Nephron (organoid): ENCODE data around the gene ATIC.
"Not testable (repeated sequence)": the region's sequence is repeated elsewhere in the genome, so short reads cannot be mapped to it uniquely, and the experiment has no call there.

ENCODE experiments used
- H3K27ac Mint-ChIP-seq, 3 experiments: 2 replicates each; pipeline ENCODE4 v1.8.0; 2020; ENCODE audit warnings: mixed read lengths in 3 of 3, mild to moderate bottlenecking in 2 of 3, moderate library complexity in 1 of 3
- H3K27me3 Mint-ChIP-seq: 2 replicates; pipeline ENCODE4 v1.8.0; 2021; ENCODE audit warnings: low read depth, mild to moderate bottlenecking, moderate library complexity, mixed read lengths
- H3K36me3 Mint-ChIP-seq: 2 replicates; pipeline ENCODE4 v1.8.0; 2020; ENCODE audit warnings: low read depth, mixed read lengths
- H3K4me1 Mint-ChIP-seq: 2 replicates; pipeline ENCODE4 v1.8.0; 2020; ENCODE audit warnings: mixed read lengths
- H3K4me3 Mint-ChIP-seq, 3 experiments: 2 replicates each; pipeline ENCODE4 v1.8.0; 2020; ENCODE audit warnings: mild to moderate bottlenecking in 3 of 3, mixed read lengths in 3 of 3, moderate library complexity in 2 of 3
- H3K9me3 Mint-ChIP-seq: 2 replicates; pipeline ENCODE4 v1.8.0; 2020; ENCODE audit warnings: mixed read lengths
- TF ChIP-seq, protein P1 (sequence below), 3 experiments: fragments of 200-600 bp; sonication (generic); IDR thresholded peaks; one replicate each; pipeline ENCODE4 v1.5.0; 2021; ENCODE audit warnings: antibody characterized with exemption in 3 of 3; ENCODE audit not compliant: unreplicated experiment in 3 of 3

ATIC gene

GRCh38 chr2:215358891-215359575, 47.2 kb downstream of the ATIC start:
- Mint-ChIP-seq H3K27ac (no peak overlapping the region), H3K4me3 (no peak overlapping the region), H3K9me3 (no peaks in the 10 kb centered on the region), H3K4me1 (no peaks in the 10 kb centered on the region), H3K36me3 (peaks cover 66% of the 10 kb centered on the region), H3K27me3 (no peaks in the 10 kb centered on the region)
- TF ChIP-seq, protein P1, sequence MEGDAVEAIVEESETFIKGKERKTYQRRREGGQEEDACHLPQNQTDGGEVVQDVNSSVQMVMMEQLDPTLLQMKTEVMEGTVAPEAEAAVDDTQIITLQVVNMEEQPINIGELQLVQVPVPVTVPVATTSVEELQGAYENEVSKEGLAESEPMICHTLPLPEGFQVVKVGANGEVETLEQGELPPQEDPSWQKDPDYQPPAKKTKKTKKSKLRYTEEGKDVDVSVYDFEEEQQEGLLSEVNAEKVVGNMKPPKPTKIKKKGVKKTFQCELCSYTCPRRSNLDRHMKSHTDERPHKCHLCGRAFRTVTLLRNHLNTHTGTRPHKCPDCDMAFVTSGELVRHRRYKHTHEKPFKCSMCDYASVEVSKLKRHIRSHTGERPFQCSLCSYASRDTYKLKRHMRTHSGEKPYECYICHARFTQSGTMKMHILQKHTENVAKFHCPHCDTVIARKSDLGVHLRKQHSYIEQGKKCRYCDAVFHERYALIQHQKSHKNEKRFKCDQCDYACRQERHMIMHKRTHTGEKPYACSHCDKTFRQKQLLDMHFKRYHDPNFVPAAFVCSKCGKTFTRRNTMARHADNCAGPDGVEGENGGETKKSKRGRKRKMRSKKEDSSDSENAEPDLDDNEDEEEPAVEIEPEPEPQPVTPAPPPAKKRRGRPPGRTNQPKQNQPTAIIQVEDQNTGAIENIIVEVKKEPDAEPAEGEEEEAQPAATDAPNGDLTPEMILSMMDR (IDR thresholded peaks at IDR 0.05; ENCODE audit: unreplicated experiment in 3 of 3): no peak

DNA sequence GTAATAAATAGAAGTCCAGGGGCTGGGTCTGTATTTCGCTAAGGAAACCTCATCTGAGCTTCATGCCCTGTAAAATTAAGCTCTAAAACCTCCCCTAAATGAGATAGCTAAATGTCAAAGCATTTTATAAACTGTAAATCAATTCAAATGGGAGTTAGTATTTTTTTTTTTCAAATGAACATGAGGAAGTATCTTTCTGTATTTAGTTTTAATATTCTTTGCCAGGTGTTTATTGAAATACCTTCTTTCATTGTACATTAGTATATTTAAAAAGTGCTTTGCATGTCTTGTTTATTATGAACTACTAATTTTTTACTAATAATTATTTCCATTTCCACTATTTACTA, 47.7 kb downstream of the ATIC start:
- H3K9me3 Mint-ChIP-seq: no peaks in the 10 kb centered on the region
- no peak overlapping the region for H3K27ac Mint-ChIP-seq

GRCh38 chr2:215360059-215360458, 48.2 kb downstream of the ATIC start:
- H3K27ac Mint-ChIP-seq, H3K9me3 Mint-ChIP-seq, H3K27me3 Mint-ChIP-seq, H3K4me3 Mint-ChIP-seq, H3K4me1 Mint-ChIP-seq: not testable (repeated sequence)
- H3K36me3 Mint-ChIP-seq: peaks cover 68% of the 10 kb centered on the region

More for the DNA sequence above, 47.7 kb downstream of the ATIC start:
- TF ChIP-seq, protein P1 (IDR thresholded peaks at IDR 0.05; ENCODE audit: unreplicated experiment in 3 of 3): no peak
- Mint-ChIP-seq H3K27me3 (no peaks in the 10 kb centered on the region), H3K4me1 (no peaks in the 10 kb centered on the region), H3K4me3 (no peak overlapping the region), H3K36me3 (peaks cover 68% of the 10 kb centered on the region)

- Mint-ChIP-seq H3K4me1 (no peaks in the 10 kb centered on the region), H3K9me3 (no peaks in the 10 kb centered on the region), H3K27me3 (no peaks in the 10 kb centered on the region), H3K4me3 (no peak overlapping the region), H3K27ac (no peak overlapping the region), H3K36me3 (peaks cover 70% of the 10 kb centered on the region)
- TF ChIP-seq, protein P1 (IDR thresholded peaks at IDR 0.05; ENCODE audit: unreplicated experiment in 3 of 3): no peak
These were observed 48.7 kb downstream of the ATIC start for GRCh38 chr2:215360596-215360995.

DNA sequence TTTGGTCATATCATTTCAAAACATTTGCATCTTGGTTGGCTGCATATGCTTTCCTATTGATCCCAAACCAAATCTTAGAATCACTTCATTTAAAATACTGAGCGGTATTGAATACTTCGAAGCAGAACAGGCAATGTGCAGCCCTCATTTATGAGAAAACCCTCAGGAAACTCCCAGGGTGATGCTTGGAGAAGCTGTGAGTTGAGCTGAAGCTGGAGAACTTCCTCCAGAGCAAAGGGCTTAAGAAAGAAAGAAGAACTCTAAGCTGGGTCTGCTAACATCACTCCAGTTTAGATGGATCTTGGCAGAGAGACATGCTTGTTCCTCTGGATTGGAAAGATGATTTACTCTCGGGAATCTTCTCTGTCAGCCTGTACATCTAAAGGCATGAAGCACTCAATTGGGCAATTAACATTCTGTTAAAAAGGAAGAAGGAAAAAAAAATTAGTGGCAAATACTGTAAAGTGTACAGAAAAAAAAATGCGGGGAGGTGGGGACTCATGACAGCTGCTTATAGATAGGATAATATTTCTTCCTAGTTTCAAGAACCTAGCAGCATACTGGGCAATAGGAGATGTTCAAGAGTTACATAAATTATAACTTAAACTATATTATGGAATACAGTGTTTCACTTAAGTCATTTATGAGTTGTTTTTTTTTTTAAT, 49.5 kb downstream of the ATIC start:
- Mint-ChIP-seq H3K4me3 (no peak overlapping the region), H3K4me1 (no peaks in the 10 kb centered on the region), H3K27me3 (no peaks in the 10 kb centered on the region), H3K27ac (no peak overlapping the region), H3K36me3 (peaks cover 69% of the 10 kb centered on the region), H3K9me3 (no peaks in the 10 kb centered on the region)
- TF ChIP-seq, protein P1 (IDR thresholded peaks at IDR 0.05; ENCODE audit: unreplicated experiment in 3 of 3): no peak

DNA sequence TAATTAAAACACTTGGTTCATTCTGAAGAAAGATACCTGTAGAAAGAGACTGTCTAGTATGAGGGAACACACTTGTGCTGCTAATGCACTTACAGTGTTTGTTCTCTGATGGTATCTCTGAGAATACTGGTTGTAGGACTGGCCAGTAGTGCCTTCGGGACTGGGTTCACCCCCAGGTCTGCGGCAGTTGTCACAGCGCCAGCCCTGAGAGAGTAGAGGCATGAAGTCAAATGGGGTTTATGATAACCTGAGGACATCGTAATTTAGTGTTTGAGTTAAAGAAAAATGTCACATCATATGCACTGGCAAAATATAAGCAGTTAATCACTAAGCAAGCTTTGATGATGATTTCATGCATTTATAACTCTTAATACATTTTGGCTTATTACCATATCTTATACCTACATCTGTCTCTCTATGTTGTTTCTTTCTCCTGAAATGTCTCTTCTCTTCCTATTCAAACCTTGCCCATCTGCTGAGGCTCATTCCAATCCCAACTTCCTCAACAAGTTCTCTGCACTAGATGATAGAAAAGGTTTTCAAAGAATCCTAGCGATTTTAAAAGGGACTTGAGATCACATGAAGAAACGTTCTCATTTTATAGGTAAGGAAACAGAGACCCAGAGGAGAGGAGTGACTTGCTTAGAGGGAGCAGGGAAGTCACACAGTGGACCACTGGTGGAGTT, 50.2 kb downstream of the ATIC start:
- H3K4me1 Mint-ChIP-seq: no peaks in the 10 kb centered on the region
- no peaks in the 10 kb centered on the region for H3K9me3 Mint-ChIP-seq
- peaks cover 70% of the 10 kb centered on the region for H3K36me3 Mint-ChIP-seq
- no peaks in the 10 kb centered on the region for H3K27me3 Mint-ChIP-seq
- no peak overlapping the region for H3K27ac Mint-ChIP-seq
- no peak overlapping the region for H3K4me3 Mint-ChIP-seq
- TF ChIP-seq, protein P1 (IDR thresholded peaks at IDR 0.05; ENCODE audit: unreplicated experiment in 3 of 3): no peak
